ENCODE measurements around the gene NEDD4.

NEDD4 gene

GRCh38 chr15:55928955-55929354, 64.5 kb downstream of the NEDD4 start:
- Histone ChIP-seq H3K4me1 (no peaks in the 10 kb centered on the region), H3K9me3 (no peaks in the 10 kb centered on the region), H3K4me3 (ENCODE audit: low read depth, low read length) (no peak overlapping the region), H3K27me3 (no peaks in the 10 kb centered on the region), H3K36me3 (no peaks in the 10 kb centered on the region)
- DNase-seq = no peak
- TF ChIP-seq CTCF (IDR thresholded peaks at IDR 0.05; ENCODE audit: low read depth, low read length) = no peak

- no peak for DNase-seq
- no peaks in the 10 kb centered on the region for H3K36me3 ChIP-seq
- no peaks in the 10 kb centered on the region for H3K27me3 ChIP-seq
- no peaks in the 10 kb centered on the region for H3K4me1 ChIP-seq
- no peak for TF ChIP-seq CTCF (IDR thresholded peaks at IDR 0.05; ENCODE audit: low read depth, low read length)
- no peaks in the 10 kb centered on the region for H3K9me3 ChIP-seq
- H3K4me3 ChIP-seq (ENCODE audit: low read depth, low read length) = no peak overlapping the region
Measured at GRCh38 chr15:55921744-55922143, 71.7 kb downstream of the NEDD4 start.

DNA sequence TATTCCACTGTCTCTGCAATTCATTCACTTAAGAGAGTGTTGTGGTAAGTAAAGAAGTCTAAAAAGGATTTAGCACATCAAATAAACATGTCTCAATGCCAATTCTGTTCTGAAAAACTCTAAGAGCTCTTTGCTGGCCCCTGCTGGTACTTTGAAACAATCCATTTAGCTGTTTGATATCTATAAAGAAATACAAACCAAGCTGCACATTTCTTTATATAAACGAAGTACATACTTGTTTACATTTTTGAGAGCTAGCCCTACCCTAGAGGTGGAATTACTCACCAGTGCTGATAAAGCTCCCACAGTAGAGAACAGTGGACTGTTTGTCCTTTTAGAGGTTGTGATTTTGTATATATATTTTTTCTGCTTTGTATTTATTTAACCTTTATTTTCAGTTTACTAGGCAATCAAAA, 75.5 kb downstream of the NEDD4 start:
- DNase-seq = peak; percentile 39
- Histone ChIP-seq H3K27me3 (no peaks in the 10 kb centered on the region), H3K9me3 (no peaks in the 10 kb centered on the region), H3K4me1 (peaks cover 6% of the 10 kb centered on the region), H3K36me3 (no peaks in the 10 kb centered on the region), H3K4me3 (ENCODE audit: low read depth, low read length) (no peak overlapping the region)
- TF ChIP-seq CTCF (IDR thresholded peaks at IDR 0.05; ENCODE audit: low read depth, low read length) = peak; percentile 73

- Histone ChIP-seq H3K4me1 (peaks cover 9% of the 10 kb centered on the region), H3K9me3 (no peaks in the 10 kb centered on the region), H3K4me3 (ENCODE audit: low read depth, low read length) (no peak overlapping the region), H3K36me3 (no peaks in the 10 kb centered on the region), H3K27me3 (no peaks in the 10 kb centered on the region)
- TF ChIP-seq CTCF (IDR thresholded peaks at IDR 0.05; ENCODE audit: low read depth, low read length) = no peak
- no peak for DNase-seq
Measured at GRCh38 chr15:55916666-55917409, 76.6 kb downstream of the NEDD4 start.

GRCh38 chr15:55915876-55916567, 77.4 kb downstream of the NEDD4 start:
- no peak for DNase-seq
- Histone ChIP-seq H3K27me3 (no peaks in the 10 kb centered on the region), H3K9me3 (no peaks in the 10 kb centered on the region), H3K4me3 (ENCODE audit: low read depth, low read length) (no peak overlapping the region), H3K36me3 (no peaks in the 10 kb centered on the region), H3K4me1 (peaks cover 9% of the 10 kb centered on the region)
- TF ChIP-seq CTCF (IDR thresholded peaks at IDR 0.05; ENCODE audit: low read depth, low read length) = no peak

- H3K4me1 ChIP-seq = peaks cover 9% of the 10 kb centered on the region
- no peak overlapping the region for H3K4me3 ChIP-seq (ENCODE audit: low read depth, low read length)
- H3K27me3 ChIP-seq = no peaks in the 10 kb centered on the region
- no peaks in the 10 kb centered on the region for H3K9me3 ChIP-seq
- TF ChIP-seq CTCF (IDR thresholded peaks at IDR 0.05; ENCODE audit: low read depth, low read length) = no peak
- DNase-seq = no peak
- no peaks in the 10 kb centered on the region for H3K36me3 ChIP-seq
Measured at GRCh38 chr15:55915221-55915620, 78.2 kb downstream of the NEDD4 start.
